ENCODE results near the gene LAMTOR5.

The LAMTOR5 gene

DNA sequence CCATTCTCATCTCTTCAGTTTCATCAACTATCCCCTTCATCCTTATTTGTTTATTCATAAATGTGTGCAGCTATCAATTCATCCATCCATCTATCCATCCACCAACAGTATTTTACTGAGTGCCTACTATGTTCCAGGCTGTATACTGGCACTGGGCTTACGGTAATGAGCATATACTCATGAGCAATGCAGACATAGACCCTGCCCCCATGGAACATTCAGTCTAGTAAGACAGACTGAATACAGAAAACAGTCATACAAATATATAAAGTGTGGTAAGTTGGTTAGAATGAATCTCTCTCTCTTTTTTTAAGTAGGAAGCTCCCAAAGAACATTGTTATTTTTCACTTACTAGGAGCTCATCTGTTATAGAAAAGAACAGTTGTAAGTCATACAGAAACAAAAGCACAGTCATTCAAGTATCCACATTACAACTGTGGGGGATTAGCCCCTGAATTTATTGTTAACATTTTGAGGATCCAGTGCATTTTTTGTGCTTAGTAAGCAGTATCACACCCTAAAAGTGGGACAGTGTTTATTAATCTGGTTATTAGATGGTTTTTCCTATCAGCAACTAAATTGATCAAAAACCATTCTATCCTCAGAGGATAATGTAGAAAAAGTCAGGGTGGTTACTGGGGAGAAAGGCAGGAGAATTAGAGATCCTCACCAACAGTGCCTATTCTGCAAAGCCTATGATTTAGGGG, 20.3 kb downstream of the LAMTOR5 start:
- no peak for DNase-seq (ENCODE audit: low read depth in 2 of 2)

- no peak for DNase-seq (ENCODE audit: low read depth in 2 of 2)
Measured at GRCh38 chr1:110385369-110385768, 22.1 kb downstream of the LAMTOR5 start.

DNA sequence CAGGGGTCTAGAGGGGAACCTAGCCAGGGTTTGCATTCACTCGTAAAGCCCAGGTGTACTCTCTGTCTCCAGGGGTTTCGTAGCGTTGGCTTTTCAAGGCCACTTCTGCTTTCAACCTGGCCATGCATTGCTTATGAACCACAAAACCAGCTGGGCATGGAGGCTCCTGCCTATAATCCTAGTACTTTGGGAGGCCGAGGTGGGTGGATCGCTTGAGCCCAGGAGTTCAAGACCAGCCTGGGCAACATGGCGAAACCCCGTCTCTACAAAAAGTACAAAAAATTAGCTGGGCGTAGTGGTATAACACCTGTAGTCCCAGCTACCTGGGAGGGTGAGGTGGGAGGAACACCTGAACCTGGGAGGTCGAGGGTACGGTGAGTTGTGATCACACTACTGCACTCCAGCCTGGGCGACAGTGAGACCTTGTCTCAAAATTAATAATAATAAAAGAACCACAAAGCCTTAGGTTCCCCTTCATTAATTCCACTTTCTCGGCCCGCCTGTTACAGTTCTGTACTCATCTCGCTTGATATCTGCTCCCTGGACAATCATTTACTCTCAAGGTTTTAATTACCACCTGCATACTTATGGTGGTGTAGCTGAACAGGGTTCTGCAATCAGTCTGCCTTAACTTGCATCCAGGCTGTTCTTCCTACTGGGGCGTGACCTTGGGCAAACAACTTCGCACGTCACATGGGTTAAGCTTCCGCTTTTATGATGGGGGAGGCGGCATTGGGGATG, 22.7 kb downstream of the LAMTOR5 start:
- DNase-seq (ENCODE audit: low read depth in 2 of 2), result no peak

DNA sequence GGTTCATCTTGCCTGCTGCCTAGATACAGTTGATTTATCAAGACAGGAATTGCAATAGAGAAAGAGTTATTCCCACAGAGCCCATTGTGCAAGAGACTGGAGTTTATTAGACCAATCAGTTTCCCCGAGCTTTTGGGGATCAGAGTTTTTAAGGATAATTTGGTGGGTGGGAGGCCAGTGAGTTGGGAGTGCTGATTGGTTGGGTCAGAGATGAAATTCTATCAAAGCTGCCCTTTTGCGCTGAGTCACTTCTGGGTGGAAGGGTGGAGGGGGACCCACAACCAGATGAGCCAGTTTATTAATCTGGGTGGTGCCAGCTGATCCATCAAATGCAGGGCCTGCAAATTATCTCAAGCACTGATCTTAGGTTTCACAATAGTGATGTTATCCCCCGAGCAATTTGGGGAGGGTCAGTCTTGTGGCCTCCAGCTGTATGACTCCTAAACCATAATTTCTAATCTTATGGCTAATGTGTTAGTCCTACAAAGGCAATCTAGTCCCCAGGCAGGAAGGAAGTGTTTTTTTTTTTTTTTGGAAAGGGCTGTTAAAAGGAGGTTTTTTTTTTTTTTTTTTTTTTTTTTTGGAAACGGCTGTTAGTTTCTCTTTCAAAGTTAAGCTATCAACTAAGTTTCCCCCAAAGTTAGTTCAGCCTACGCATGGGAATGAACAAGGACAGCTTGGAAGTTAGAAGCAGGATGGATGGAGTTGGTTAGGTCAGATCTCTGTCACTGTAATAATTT, 24.1 kb downstream of the LAMTOR5 start:
- DNase-seq (ENCODE audit: low read depth in 2 of 2), result no peak

DNA sequence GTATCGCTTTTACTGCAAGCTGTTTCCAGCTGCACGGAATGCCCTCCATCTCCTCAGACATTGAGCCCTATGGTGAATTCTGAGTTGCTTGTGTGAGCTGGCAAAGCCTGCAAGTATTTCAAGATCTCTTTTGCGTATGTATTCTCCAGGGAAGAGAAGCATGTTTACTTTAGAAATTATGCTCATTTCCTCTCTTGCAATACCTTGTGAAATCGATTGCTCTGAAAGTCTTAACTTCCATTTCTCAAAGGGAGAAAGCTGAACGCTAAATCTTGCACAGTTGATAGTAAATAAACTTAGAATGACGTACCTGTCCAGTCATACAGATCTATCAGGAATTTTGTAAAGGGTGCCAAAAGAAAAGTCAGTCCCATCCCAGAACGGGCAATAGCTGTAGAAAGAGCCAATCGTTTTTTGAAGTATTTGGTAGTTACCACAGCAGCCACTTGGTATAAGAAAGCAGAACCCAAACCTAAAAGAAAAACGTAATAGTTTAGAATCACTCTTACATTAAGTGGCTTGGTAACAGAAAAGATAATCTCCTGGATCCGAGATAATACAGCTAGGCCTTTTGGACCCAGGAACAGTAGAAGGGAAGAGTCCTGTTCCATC, 26.7 kb downstream of the LAMTOR5 start:
- no peak for DNase-seq (ENCODE audit: low read depth in 2 of 2)

DNA sequence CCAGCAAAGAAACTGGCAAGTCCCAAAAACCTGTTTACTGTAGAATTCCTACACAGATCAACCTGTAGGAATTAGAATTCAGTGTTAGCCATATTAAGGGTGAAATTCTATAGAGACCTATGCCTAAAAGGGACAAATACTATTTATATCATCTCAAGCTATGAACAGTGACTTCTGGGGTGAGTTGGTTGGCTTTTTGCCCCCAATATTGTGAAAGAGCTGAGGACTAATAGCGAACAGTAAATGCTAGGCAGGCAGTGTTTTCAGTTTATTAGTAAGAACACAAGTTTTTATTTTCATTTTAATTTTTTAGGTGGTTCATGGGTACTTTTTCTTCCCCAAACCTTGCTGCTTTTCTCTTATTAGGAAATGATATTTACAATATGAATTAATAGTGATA, 32.0 kb downstream of the LAMTOR5 start:
- no peak for DNase-seq (ENCODE audit: low read depth in 2 of 2)

DNA sequence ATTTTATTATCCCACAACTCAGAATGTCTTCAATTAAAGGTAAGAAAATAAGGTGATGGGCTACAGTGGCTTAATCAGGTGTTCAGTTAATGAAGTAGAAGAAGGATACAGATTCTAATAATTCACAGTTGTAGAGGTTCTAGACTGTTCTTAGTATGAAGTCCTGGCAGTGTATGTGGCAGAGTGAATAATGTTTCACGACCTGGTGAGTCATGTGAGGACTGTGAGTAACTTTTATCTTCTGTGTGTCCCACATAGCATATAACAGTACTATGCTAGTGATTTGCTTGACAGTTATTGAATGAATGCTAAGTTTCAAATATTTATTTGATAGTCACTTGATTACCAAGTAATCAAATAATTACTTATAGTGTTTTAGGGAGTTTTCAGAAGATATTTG, 36.7 kb downstream of the LAMTOR5 start:
- DNase-seq (ENCODE audit: low read depth in 2 of 2), result no peak

DNA sequence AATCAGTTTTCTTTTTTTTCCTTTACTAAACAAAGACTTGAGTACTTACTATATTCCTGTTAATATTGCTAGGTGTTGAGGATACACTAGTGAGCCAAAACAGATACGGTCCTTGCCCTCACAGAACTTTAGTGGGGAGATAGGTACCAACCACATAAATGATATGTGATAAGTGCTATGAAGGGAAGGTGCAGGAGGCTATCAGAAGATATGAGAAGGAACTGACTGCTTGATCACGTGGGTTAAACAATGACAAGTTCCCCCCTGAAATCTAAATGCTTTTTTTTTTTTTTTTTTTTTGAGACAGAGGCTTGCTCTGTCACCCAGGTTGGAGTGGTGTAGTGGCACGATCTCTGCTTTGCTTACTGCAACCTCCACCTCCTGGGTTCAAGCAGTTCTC, 43.3 kb downstream of the LAMTOR5 start:
- DNase-seq (ENCODE audit: low read depth in 2 of 2), result no peak

- DNase-seq (ENCODE audit: low read depth in 2 of 2), result no peak
Measured at GRCh38 chr1:110361856-110362255, 45.6 kb downstream of the LAMTOR5 start.

GRCh38 chr1:110360431-110360830, 47.1 kb downstream of the LAMTOR5 start:
- no peak for DNase-seq (ENCODE audit: low read depth in 2 of 2)

DNA sequence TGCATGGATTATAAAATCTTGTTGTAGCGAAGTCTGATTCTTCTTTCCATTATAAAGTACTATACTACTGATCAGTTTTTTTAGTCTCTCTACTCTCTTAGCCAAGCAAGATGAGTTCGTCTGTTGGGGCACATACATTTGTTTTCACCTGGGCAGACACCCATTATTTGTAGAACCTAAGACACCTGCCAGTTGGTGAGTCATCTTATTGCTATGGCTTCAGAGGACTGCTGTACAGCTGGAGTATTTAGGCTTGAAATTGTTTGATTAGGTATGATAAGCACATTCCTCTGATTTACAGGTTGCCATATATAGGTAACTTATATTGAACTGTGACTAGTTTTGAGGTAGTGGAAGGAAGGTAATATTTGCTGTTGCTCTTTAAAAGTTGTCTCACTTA, 51.1 kb downstream of the LAMTOR5 start:
- no peak for DNase-seq (ENCODE audit: low read depth in 2 of 2)

DNA sequence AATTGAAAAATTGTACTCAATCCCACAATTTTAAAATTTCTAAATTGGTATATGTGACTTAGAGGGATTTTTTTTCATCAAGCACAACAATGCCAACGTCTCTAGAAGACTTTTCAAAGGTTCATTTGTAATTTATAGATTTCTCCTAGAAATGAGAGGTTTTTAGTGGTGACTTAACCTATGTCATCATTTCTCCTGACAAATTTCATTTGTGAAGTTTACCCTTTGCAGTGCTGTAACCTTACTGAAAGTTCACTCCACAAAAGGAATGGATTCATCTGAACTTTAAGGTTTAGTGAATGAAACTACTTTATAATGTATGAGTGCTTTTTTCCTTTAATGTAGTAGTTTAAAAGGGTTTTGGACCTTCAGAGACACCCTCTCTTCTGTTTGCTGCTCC, 52.2 kb downstream of the LAMTOR5 start:
- no peak for DNase-seq (ENCODE audit: low read depth in 2 of 2)

Measured in stimulated activated CD4-positive, alpha-beta T cell treated with anti-CD3 and anti-CD28 coated beads, Interleukin-1b, Interleukin-23, amount 100 ng/mL, for 1 hour (primary cell).